CD4-positive, alpha-beta memory T cell (primary cell): ENCODE results near the gene KCNE1. TPM values are rescaled to one million over a fixed set of nuclear protein-coding genes. Genes with fewer than 3 reads are reported as not detected.
"Not testable (repeated sequence)": the region's sequence is repeated elsewhere in the genome, so short reads cannot be mapped to it uniquely, and the experiment has no call there.

Source experiments
- CTCF ChIA-PET: fragments of 350-600 bp; sonication (Branson Sonifier 250); formaldehyde crosslinking; loops from one replicate; lab custom pipeline; 2021; ENCODE audit warnings: inconsistent platforms; ENCODE audit not compliant: partially characterized antibody; lab: Charles Lee
- POLR2A ChIA-PET: fragments of 350-600 bp; sonication (Branson Sonifier 250); formaldehyde crosslinking; loops from one replicate; lab custom pipeline; 2021; ENCODE audit not compliant: partially characterized antibody; lab: Charles Lee
- DNase-seq, 5 donors: peaks; one replicate each; pipeline versions ENCODE4 v3.0.0 to v3.0.0-alpha.2; 2020 to 2022; ENCODE audit warnings: mixed read lengths in 1 of 5
- H3K27ac ChIP-seq: one replicate; pipeline ENCODE4 v1.7.0; 2013; ENCODE audit warnings: low read depth, low read length
- H3K27me3 ChIP-seq: 2 replicates; pipeline ENCODE4 v1.7.0; 2013; ENCODE audit warnings: mild to moderate bottlenecking, low read length, moderate library complexity; ENCODE audit not compliant: insufficient read depth
- H3K36me3 ChIP-seq: 2 replicates; pipeline ENCODE4 v1.7.0; 2013; ENCODE audit warnings: mild to moderate bottlenecking, low read length, moderate library complexity; ENCODE audit not compliant: insufficient read depth
- H3K4me1 ChIP-seq: 2 replicates; pipeline ENCODE4 v1.7.0; 2013; ENCODE audit warnings: mild to moderate bottlenecking, low read length, moderate library complexity; ENCODE audit not compliant: insufficient read depth
- H3K4me3 ChIP-seq, 2 donors: one replicate each; pipeline ENCODE4 v1.7.0; 2013; ENCODE audit warnings: low read length in 2 of 2, mild to moderate bottlenecking in 1 of 2
- H3K9me3 ChIP-seq, 2 donors: one replicate each; pipeline ENCODE4 v1.7.0; 2013; ENCODE audit warnings: low read length in 2 of 2, control low read depth in 1 of 2; ENCODE audit not compliant: control insufficient read depth in 1 of 2
- H3K27ac Mint-ChIP-seq, 7 donors: one replicate each; pipeline ENCODE4 v1.8.0; 2020 to 2021; ENCODE audit warnings: mixed read lengths in 7 of 7, mild to moderate bottlenecking in 6 of 7, inconsistent platforms in 3 of 7, moderate library complexity in 3 of 7
- H3K27me3 Mint-ChIP-seq, 2 donors: one replicate each; pipeline ENCODE4 v1.8.0; 2020 to 2021; ENCODE audit warnings: mixed read lengths in 2 of 2
- H3K36me3 Mint-ChIP-seq, 2 donors: one replicate each; pipeline ENCODE4 v1.8.0; 2020 to 2021; ENCODE audit warnings: mixed read lengths in 2 of 2, inconsistent platforms in 1 of 2, mild to moderate bottlenecking in 1 of 2
- H3K4me1 Mint-ChIP-seq, 4 donors: one replicate each; pipeline ENCODE4 v1.8.0; 2020 to 2021; ENCODE audit warnings: mixed read lengths in 4 of 4, mild to moderate bottlenecking in 1 of 4
- H3K4me3 Mint-ChIP-seq, 8 donors: one replicate each; pipeline ENCODE4 v1.8.0; 2020 to 2021; ENCODE audit warnings: mixed read lengths in 8 of 8, mild to moderate bottlenecking in 7 of 8, moderate library complexity in 6 of 8, inconsistent platforms in 3 of 8
- H3K9me3 Mint-ChIP-seq, 8 donors: one replicate each; pipeline ENCODE4 v1.8.0; 2020 to 2021; ENCODE audit warnings: mixed read lengths in 8 of 8, mild to moderate bottlenecking in 5 of 8, inconsistent platforms in 3 of 8, moderate library complexity in 1 of 8
- intact Hi-C: fragments of 100-400 bp; cut with micrococcal nuclease; formaldehyde crosslinking; loops from one replicate; pipeline ENCODE4 v1.15.1; 2023
- polyA plus RNA-seq, 2 donors: library from polyadenylated mRNA; unstranded; fragments of 300-500 nt; fragmentation: Illumina TruSeq; gene quantifications; one replicate each; pipeline ENCODE4 v1.2.3, GENCODE V29; 2021
- total RNA-seq, 2 experiments: library from RNA; stranded (reverse); gene quantifications; one replicate each; pipeline ENCODE4 v1.2.3, GENCODE V29; 2021

The KCNE1 gene
- total and polyA plus RNA-seq, 4 experiments from 2014 or later: 0.14 to 0.22 (median 0.17) TPM; not detected in 1

DNA sequence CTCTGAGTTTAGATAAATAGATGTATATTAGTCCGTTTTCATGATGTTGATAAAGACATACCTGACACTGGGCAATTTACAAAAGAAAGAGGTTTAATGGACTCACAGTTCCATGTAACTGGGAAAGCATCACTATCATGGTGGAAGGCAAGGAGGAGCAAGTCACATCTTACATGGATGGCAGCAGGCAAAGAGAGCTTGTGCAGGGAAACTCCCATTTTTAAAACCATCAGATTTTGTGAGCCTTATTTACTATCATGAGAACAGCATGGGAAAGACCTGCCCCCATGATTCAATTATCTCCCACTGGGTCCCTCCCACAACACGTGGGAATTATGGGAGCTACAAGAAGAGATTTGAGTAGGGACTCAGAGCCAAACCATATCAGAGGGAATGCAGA, 42.7 kb upstream of the KCNE1 start:
- intact Hi-C loops, DNase-seq, CTCF ChIA-PET, H3K4me1 ChIP-seq, H3K9me3 ChIP-seq, H3K4me3 Mint-ChIP-seq, H3K27ac ChIP-seq, H3K27ac Mint-ChIP-seq, H3K27me3 Mint-ChIP-seq, H3K27me3 ChIP-seq, H3K36me3 ChIP-seq, POLR2A ChIA-PET, H3K4me3 ChIP-seq, H3K4me1 Mint-ChIP-seq: not testable (repeated sequence)
- Mint-ChIP-seq H3K36me3 (peaks cover 3 to 28% of the 10 kb centered on the region in 2 donors), H3K9me3 (peaks cover 2 to 13% (median 6%) of the 10 kb centered on the region in 8 donors)

DNA sequence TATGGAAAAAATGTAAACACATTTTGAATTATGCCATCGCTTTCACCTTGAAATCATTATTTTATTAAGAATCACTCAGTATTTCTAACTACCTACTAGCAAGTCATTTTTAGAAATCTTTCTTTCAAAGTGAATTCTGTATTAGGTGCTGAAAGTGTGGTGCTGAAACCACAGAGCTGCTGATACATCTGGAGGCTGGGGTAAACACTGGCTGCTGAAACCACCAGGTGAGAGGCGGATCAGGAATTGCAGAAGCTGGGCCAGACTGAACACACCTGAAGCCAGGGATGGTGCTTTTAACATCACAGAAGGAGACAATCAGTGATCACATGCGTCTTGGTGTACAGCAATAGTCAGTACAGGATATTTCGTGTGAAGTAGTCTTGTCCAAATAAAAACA, 42.2 kb upstream of the KCNE1 start:
- CTCF ChIA-PET: no interaction called here
- H3K4me1 ChIP-seq: no peaks in the 10 kb centered on the region
- no peak overlapping the region for H3K4me3 Mint-ChIP-seq
- DNase-seq: no peak
- H3K27me3 Mint-ChIP-seq: no peaks in the 10 kb centered on the region
- H3K27me3 ChIP-seq: no peaks in the 10 kb centered on the region
- no peak overlapping the region for H3K4me3 ChIP-seq
- H3K36me3 Mint-ChIP-seq: peaks cover 3 to 28% of the 10 kb centered on the region in 2 donors
- intact Hi-C loops: no loop called here
- no peak overlapping the region for H3K27ac ChIP-seq
- H3K36me3 ChIP-seq: no peaks in the 10 kb centered on the region
- peaks cover 0 to 4% (median 0%) of the 10 kb centered on the region in 4 donors for H3K4me1 Mint-ChIP-seq
- H3K9me3 Mint-ChIP-seq: peaks cover 2 to 13% (median 6%) of the 10 kb centered on the region in 8 donors
- H3K27ac Mint-ChIP-seq: no peak overlapping the region
- no peaks in the 10 kb centered on the region for H3K9me3 ChIP-seq
- POLR2A ChIA-PET: no interaction called here

DNA sequence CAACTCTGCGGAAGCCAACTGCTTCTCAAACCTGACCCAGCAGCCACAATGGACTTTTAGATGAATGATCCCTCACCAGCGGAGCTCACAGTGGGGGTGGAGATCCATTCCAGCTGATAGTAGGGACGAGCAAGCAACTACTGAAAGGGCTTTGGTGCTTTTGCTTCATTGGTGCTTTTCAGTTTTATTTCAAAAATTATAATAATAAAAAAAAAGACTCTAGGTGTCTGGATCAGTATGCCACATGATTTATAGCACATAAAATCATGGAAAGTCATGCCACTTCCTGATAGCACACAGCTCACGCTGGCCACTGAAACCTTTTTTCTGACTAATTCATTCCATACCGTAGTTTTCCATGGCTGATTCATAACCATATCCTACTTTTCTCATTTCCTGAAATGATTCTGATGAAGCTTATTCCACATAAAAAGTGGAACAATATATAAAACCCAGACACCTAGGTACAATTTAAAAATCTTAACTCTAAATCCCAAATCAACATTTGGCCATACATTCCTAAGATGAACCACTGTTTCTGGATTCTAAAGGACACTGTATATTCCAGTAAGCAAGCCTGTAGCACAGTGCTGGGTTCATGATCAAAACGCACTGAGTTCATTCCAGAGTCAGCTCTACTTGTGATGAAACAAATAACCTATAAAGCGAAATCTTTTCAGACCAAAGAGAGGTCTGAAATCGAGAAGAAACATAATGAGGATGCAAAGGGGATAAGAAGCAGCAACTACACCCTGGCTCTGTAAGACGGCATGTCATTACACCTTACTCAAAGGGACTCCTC, 41.3 kb upstream of the KCNE1 start:
- Mint-ChIP-seq H3K4me1 (peaks cover 0 to 4% (median 0%) of the 10 kb centered on the region in 4 donors), H3K9me3 (peaks cover 2 to 13% (median 6%) of the 10 kb centered on the region in 8 donors), H3K36me3 (peaks cover 3 to 20% of the 10 kb centered on the region in 2 donors), H3K27ac (no peak overlapping the region), H3K4me3 (no peak overlapping the region), H3K27me3 (no peaks in the 10 kb centered on the region)
- Histone ChIP-seq H3K4me1 (no peaks in the 10 kb centered on the region), H3K9me3 (no peaks in the 10 kb centered on the region), H3K27me3 (no peaks in the 10 kb centered on the region), H3K36me3 (no peaks in the 10 kb centered on the region), H3K4me3 (no peak overlapping the region), H3K27ac (no peak overlapping the region)
- no peak for DNase-seq
- ChIA-PET POLR2A (no interaction called here), CTCF (no interaction called here)
- intact Hi-C loops: no loop called here

DNA sequence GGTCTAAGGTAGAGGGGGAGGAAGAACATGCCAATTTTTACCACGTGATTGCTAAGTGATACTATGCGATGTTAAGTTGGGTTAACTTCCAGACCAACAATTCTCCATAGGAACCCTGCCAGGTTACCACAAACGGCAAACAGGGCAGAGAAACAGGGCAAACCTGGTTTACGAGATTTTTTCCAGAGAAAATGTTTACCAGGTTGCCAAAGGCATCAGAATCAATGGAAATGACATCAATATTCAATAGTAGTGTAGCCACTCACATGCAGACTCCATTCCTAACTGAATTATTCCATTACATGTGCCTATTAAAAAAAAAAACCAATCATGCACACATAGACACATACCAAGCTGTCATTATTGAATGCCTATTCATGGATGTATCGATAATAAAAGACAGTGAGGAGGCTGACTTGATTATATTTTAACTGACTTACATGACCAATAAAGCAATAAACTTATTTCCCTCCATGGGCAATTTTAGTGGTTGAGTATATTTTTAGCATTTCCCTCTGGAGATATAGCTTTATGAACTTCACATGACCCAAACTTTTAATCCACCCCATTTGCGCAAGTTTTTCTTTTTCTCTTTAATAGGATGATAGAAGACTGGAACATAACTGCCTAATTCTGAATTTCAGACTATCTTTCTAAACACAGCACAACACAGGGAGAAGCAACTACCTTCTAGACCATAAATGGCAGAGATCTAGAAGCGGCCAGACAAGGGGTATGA, 40.5 kb upstream of the KCNE1 start:
- Mint-ChIP-seq H3K27ac (no peak overlapping the region), H3K36me3 (peaks cover 3 to 17% of the 10 kb centered on the region in 2 donors), H3K27me3 (no peaks in the 10 kb centered on the region), H3K4me1 (peaks cover 0 to 4% (median 0%) of the 10 kb centered on the region in 4 donors), H3K9me3 (peaks cover 2 to 13% (median 6%) of the 10 kb centered on the region in 8 donors), H3K4me3 (no peak overlapping the region)
- DNase-seq: no peak
- no peaks in the 10 kb centered on the region for H3K27me3 ChIP-seq
- intact Hi-C loops: no loop called here
- H3K9me3 ChIP-seq: no peaks in the 10 kb centered on the region
- no peaks in the 10 kb centered on the region for H3K36me3 ChIP-seq
- H3K4me1 ChIP-seq: no peaks in the 10 kb centered on the region
- no peak overlapping the region for H3K4me3 ChIP-seq
- POLR2A ChIA-PET: no interaction called here
- H3K27ac ChIP-seq: no peak overlapping the region
- CTCF ChIA-PET: no interaction called here

DNA sequence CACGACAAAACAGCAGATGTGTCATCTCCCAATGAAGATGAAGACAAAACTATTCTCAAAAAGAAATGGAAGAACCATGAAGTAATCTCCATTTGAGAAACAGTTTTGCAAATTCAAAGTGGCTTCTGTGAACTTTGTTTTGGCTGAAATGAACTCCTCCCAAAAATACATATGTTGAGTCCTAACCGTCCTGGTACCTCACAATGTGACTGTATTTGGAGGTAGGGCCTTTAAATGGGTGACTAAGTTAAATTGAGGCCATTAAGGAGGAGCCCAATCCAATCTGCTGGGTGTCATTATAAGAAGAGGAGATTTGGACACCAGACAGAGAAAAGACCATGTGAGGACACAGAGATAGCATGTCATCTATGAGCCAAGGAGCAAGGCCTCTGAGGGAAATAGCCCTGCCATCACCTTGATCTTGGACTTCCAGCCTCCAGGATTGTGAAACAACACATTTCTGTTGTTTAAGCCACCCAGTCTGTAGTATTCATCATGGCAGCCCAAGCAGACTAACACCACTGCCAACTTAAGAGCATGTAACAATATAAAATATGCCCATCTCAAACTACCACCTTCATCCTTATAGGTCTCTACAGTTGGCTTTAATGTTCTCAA, 38.3 kb upstream of the KCNE1 start:
- Mint-ChIP-seq H3K36me3 (peaks cover 3 to 21% of the 10 kb centered on the region in 2 donors), H3K4me3 (no peak overlapping the region), H3K9me3 (peaks cover 2 to 13% (median 6%) of the 10 kb centered on the region in 8 donors), H3K27ac (no peak overlapping the region), H3K4me1 (peaks cover 0 to 4% (median 0%) of the 10 kb centered on the region in 4 donors), H3K27me3 (no peaks in the 10 kb centered on the region)
- POLR2A ChIA-PET: no interaction called here
- no peaks in the 10 kb centered on the region for H3K27me3 ChIP-seq
- intact Hi-C loops: no loop called here
- no peak overlapping the region for H3K27ac ChIP-seq
- DNase-seq: no peak
- H3K36me3 ChIP-seq: no peaks in the 10 kb centered on the region
- H3K4me1 ChIP-seq: no peaks in the 10 kb centered on the region
- H3K4me3 ChIP-seq: no peak overlapping the region
- CTCF ChIA-PET: no interaction called here
- no peaks in the 10 kb centered on the region for H3K9me3 ChIP-seq

DNA sequence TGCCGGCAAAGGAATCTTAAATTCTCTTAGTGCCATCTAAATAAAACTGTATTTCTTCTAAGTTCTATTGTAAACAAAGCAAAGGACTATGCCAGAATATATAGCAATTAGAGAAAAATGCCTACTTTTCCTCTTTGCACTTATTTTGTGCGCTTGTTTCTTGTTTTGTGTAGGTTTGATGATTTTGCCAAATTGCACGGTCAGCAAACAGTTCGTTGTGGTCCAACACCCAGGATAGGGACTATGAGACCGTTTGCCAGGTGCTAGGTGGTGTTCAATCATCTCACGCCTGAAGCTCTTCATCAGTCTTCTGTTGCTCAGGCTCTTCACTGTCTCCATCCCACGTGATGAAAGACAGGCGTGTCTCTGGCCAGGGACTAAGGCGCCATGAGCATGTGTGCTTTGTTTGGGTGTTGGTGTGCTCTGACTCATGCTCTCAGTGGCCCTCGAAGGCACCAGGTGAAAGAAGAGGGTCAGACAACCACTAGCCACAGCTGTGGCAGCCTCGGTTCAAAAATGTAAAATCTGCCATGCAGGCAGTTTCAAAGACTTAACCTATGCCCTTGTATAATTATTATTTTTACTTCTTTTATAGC, 36.9 kb upstream of the KCNE1 start:
- ChIA-PET CTCF (no interaction called here), POLR2A (no interaction called here)
- Mint-ChIP-seq H3K27me3 (no peaks in the 10 kb centered on the region), H3K27ac (no peak overlapping the region), H3K9me3 (peaks cover 0 to 4% (median 0%) of the 10 kb centered on the region in 8 donors), H3K36me3 (peaks cover 0 to 9% of the 10 kb centered on the region in 2 donors), H3K4me3 (no peak overlapping the region), H3K4me1 (no peaks in the 10 kb centered on the region)
- H3K27me3 ChIP-seq: no peaks in the 10 kb centered on the region
- intact Hi-C loops: no loop called here
- no peaks in the 10 kb centered on the region for H3K4me1 ChIP-seq
- no peak overlapping the region for H3K27ac ChIP-seq
- H3K36me3 ChIP-seq: no peaks in the 10 kb centered on the region
- H3K9me3 ChIP-seq: no peaks in the 10 kb centered on the region
- no peak overlapping the region for H3K4me3 ChIP-seq
- no peak for DNase-seq

DNA sequence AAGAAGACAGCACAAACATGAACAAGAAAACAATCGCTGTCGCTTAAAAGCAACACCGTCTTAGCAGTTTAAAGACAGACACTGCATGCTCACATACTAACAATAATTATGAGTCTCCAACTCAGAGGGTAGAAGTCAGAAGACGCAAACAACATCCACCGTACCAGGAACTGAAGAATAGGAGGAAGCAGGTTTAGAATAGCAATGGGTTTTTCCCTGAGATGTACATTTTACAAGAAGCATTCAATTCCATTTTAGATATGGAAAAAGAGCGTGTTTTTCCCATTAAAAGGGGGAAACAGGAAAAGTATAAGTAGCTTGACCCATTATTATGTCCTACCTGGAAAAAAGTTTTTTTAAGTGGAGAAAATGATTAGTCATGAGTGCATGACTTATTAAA, 34.5 kb upstream of the KCNE1 start:
- H3K4me1 Mint-ChIP-seq: peaks cover 0 to 3% (median 0%) of the 10 kb centered on the region in 4 donors
- H3K4me3 Mint-ChIP-seq: no peak overlapping the region
- Histone ChIP-seq H3K4me1 (no peaks in the 10 kb centered on the region), H3K36me3 (no peaks in the 10 kb centered on the region), H3K4me3 (no peak overlapping the region), H3K27ac (no peak overlapping the region), H3K9me3 (no peaks in the 10 kb centered on the region), H3K27me3 (no peaks in the 10 kb centered on the region)
- no peaks in the 10 kb centered on the region for H3K27me3 Mint-ChIP-seq
- H3K9me3 Mint-ChIP-seq: peaks cover 0 to 4% (median 0%) of the 10 kb centered on the region in 8 donors
- ChIA-PET POLR2A (no interaction called here), CTCF (no interaction called here)
- DNase-seq: no peak
- H3K36me3 Mint-ChIP-seq: peaks cover 0 to 19% of the 10 kb centered on the region in 2 donors
- no peak overlapping the region for H3K27ac Mint-ChIP-seq
- intact Hi-C loops: no loop called here
